C4-2B (cell line): ENCODE results near the gene PRKACB.

Experiments used
- ZFX ChIP-seq: fragments of 450-650 bp; IDR thresholded peaks from 2 replicates; pipeline ENCODE4 v1.6.1; 2017
- TF ChIP-seq, protein P1 (sequence below): fragments of 450-650 bp; conservative IDR thresholded peaks from 2 replicates; pipeline ENCODE4 v1.5.1; 2017; ENCODE audit warnings: mild to moderate bottlenecking

DNA sequence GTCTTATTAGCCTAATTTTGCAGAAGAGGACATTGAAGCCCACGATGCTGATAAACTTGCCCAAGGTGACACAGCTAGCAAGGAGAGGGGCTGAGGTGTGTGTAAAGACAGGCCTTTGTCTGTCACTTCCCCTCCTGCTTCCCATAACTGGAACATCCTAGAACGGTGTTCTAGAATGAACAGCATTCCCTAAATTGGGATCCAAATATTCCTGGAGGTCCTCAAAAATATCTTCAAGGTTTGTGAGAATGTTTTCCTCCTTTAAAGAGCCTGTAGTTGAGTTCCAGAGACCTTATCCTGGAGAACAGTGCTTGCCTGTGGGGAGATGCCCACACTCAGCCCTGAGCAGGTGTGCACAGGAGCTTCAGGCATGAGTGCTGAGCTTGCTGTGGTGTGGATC, 115.9 kb downstream of the PRKACB start:
- TF ChIP-seq, protein P1, sequence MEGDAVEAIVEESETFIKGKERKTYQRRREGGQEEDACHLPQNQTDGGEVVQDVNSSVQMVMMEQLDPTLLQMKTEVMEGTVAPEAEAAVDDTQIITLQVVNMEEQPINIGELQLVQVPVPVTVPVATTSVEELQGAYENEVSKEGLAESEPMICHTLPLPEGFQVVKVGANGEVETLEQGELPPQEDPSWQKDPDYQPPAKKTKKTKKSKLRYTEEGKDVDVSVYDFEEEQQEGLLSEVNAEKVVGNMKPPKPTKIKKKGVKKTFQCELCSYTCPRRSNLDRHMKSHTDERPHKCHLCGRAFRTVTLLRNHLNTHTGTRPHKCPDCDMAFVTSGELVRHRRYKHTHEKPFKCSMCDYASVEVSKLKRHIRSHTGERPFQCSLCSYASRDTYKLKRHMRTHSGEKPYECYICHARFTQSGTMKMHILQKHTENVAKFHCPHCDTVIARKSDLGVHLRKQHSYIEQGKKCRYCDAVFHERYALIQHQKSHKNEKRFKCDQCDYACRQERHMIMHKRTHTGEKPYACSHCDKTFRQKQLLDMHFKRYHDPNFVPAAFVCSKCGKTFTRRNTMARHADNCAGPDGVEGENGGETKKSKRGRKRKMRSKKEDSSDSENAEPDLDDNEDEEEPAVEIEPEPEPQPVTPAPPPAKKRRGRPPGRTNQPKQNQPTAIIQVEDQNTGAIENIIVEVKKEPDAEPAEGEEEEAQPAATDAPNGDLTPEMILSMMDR = no peak
- no peak for TF ChIP-seq ZFX
